HEK293 (cell line): ENCODE results near the gene PYURF.

Experiments
- CTCF ChIA-PET: fragments of 350-600 bp; formaldehyde crosslinking; extraction: SDS; loops from one replicate; lab custom pipeline; 2021; ENCODE audit warnings: antibody characterized with exemption; lab: Yijun Ruan, JAX
- POLR2A ChIA-PET: fragments of 300-600 bp; formaldehyde crosslinking; extraction: SDS; loops from one replicate; lab custom pipeline; 2020; ENCODE audit warnings: antibody characterized with exemption, inconsistent platforms; lab: Yijun Ruan, JAX
- H3K27ac ChIP-seq: fragments of 200-500 bp; sonication (Bioruptor generic); 2 replicates; pipeline ENCODE4 v1.5.1; 2014; ENCODE audit warnings: low read depth, low read length, control low read depth, inconsistent platforms; ENCODE audit errors: extremely low read depth
- H3K36me3 ChIP-seq, 2 experiments: fragments of 200-500 bp in 1 of 2; sonication (Bioruptor generic) in 1 of 2; 1 replicate in 1 of 2; 2 replicates in 1 of 2; pipeline ENCODE4 v1.5.1; 2014 to 2017; ENCODE audit warnings: inconsistent platforms in 2 of 2, low read length in 2 of 2; ENCODE audit not compliant: control insufficient read depth in 2 of 2, insufficient read depth in 1 of 2
- H3K4me1 ChIP-seq: fragments of 200-500 bp; sonication (Bioruptor generic); 2 replicates; pipeline ENCODE4 v1.5.1; 2014; ENCODE audit warnings: mild to moderate bottlenecking, low read length, inconsistent platforms; ENCODE audit not compliant: control insufficient read depth, insufficient read depth
- H3K4me3 ChIP-seq: 2 replicates; pipeline ENCODE4 v1.5.1; 2011; ENCODE audit warnings: low read depth, mild to moderate bottlenecking, control low read depth, low read length, moderate library complexity
- H3K9me3 ChIP-seq: fragments of 200-500 bp; sonication (Bioruptor generic); 2 replicates; pipeline ENCODE4 v1.5.1; 2014; ENCODE audit warnings: low read depth, low read length, inconsistent platforms; ENCODE audit not compliant: control insufficient read depth, insufficient read depth
- IKZF3 ChIP-seq: fragments of 450-650 bp; IDR thresholded peaks from 2 replicates; pipeline ENCODE4 v1.5.0; 2018; ENCODE audit warnings: missing biosample characterization, mild to moderate bottlenecking, missing genetic modification characterization, moderate library complexity
- SCRT1 ChIP-seq: fragments of 450-650 bp; formaldehyde crosslinking; IDR thresholded peaks from 2 replicates; pipeline ENCODE4 v1.5.1; 2016; ENCODE audit warnings: missing biosample characterization, missing genetic modification characterization, borderline replicate concordance
- ZBTB21 ChIP-seq: fragments of 450-650 bp; formaldehyde crosslinking; IDR thresholded peaks from 2 replicates; pipeline ENCODE4 v1.5.1; 2017; ENCODE audit warnings: missing biosample characterization, missing genetic modification characterization
- ZBTB7A ChIP-seq: fragments of 450-650 bp; formaldehyde crosslinking; IDR thresholded peaks from 2 replicates; pipeline ENCODE4 v1.5.1; 2016; ENCODE audit warnings: low read depth, missing biosample characterization, missing genetic modification characterization
- ZNF140 ChIP-seq: fragments of 450-650 bp; formaldehyde crosslinking; IDR thresholded peaks from 2 replicates; pipeline ENCODE4 v1.5.1; 2016; ENCODE audit warnings: missing biosample characterization, missing genetic modification characterization
- ZNF184 ChIP-seq: fragments of 450-650 bp; IDR thresholded peaks from 2 replicates; pipeline ENCODE4 v1.5.1; 2018; ENCODE audit warnings: missing biosample characterization, mild to moderate bottlenecking, missing genetic modification characterization
- ZNF341 ChIP-seq: fragments of 450-650 bp; formaldehyde crosslinking; IDR thresholded peaks from 2 replicates; pipeline ENCODE4; 2016; ENCODE audit warnings: low read depth, missing biosample characterization, missing genetic modification characterization
- ZNF37A ChIP-seq: fragments of 450-650 bp; IDR thresholded peaks from 2 replicates; pipeline ENCODE4 v1.5.1; 2018; ENCODE audit warnings: missing biosample characterization, missing genetic modification characterization
- ZNF510 ChIP-seq: fragments of 450-650 bp; formaldehyde crosslinking; IDR thresholded peaks from 2 replicates; pipeline ENCODE4 v1.5.1; 2018; ENCODE audit warnings: mild to moderate bottlenecking, missing genetic modification characterization, missing biosample characterization; ENCODE audit not compliant: insufficient replicate concordance
- ZNF514 ChIP-seq: fragments of 450-650 bp; formaldehyde crosslinking; IDR thresholded peaks from 2 replicates; pipeline ENCODE4 v1.5.1; 2016; ENCODE audit warnings: missing biosample characterization, missing genetic modification characterization
- ZNF585B ChIP-seq: fragments of 450-650 bp; formaldehyde crosslinking; IDR thresholded peaks from 2 replicates; pipeline ENCODE4 v1.5.1; 2016; ENCODE audit warnings: missing biosample characterization, missing genetic modification characterization
- ZNF596 ChIP-seq: fragments of 450-650 bp; IDR thresholded peaks from 2 replicates; pipeline ENCODE4 v1.5.0; 2018; ENCODE audit warnings: missing biosample characterization, mild to moderate bottlenecking, missing genetic modification characterization, moderate library complexity
- ZNF670 ChIP-seq: fragments of 450-650 bp; formaldehyde crosslinking; IDR thresholded peaks from 2 replicates; pipeline ENCODE4 v1.5.1; 2016; ENCODE audit warnings: missing biosample characterization, missing genetic modification characterization, low read depth
- ZNF777 ChIP-seq: fragments of 450-650 bp; formaldehyde crosslinking; IDR thresholded peaks from 2 replicates; pipeline ENCODE4 v1.5.1; 2017; ENCODE audit warnings: missing biosample characterization, missing genetic modification characterization, borderline replicate concordance
- ZNF837 ChIP-seq: fragments of 450-650 bp; formaldehyde crosslinking; IDR thresholded peaks from 2 replicates; pipeline ENCODE4 v1.5.1; 2016; ENCODE audit warnings: missing biosample characterization, missing genetic modification characterization
- ZXDB ChIP-seq: fragments of 450-650 bp; formaldehyde crosslinking; IDR thresholded peaks from 2 replicates; pipeline ENCODE4 v1.5.1; 2016; ENCODE audit warnings: missing biosample characterization, missing genetic modification characterization
- TF ChIP-seq, protein P1 (sequence below): fragments of 450-650 bp; formaldehyde crosslinking; IDR thresholded peaks from 2 replicates; pipeline ENCODE4 v1.5.1; 2016; ENCODE audit warnings: missing biosample characterization, missing genetic modification characterization
- TF ChIP-seq, protein P2 (sequence below): fragments of 450-650 bp; formaldehyde crosslinking; conservative IDR thresholded peaks from 2 replicates; pipeline ENCODE4 v1.5.1; 2016; ENCODE audit warnings: low read depth, missing biosample characterization, missing genetic modification characterization
- TF ChIP-seq, protein P3 (sequence below): fragments of 450-650 bp; formaldehyde crosslinking; IDR thresholded peaks from 2 replicates; pipeline ENCODE4 v1.5.0; 2017; ENCODE audit warnings: missing biosample characterization, missing genetic modification characterization, borderline replicate concordance
- TF ChIP-seq, protein P4 (sequence below): fragments of 450-650 bp; formaldehyde crosslinking; IDR thresholded peaks from 2 replicates; pipeline ENCODE4 v1.5.1; 2017; ENCODE audit warnings: missing biosample characterization, missing genetic modification characterization
- TF ChIP-seq, protein P5 (sequence below): fragments of 450-650 bp; formaldehyde crosslinking; IDR thresholded peaks from 2 replicates; pipeline ENCODE4 v1.5.1; 2017; ENCODE audit warnings: missing biosample characterization, missing genetic modification characterization

Gene PYURF

DNA sequence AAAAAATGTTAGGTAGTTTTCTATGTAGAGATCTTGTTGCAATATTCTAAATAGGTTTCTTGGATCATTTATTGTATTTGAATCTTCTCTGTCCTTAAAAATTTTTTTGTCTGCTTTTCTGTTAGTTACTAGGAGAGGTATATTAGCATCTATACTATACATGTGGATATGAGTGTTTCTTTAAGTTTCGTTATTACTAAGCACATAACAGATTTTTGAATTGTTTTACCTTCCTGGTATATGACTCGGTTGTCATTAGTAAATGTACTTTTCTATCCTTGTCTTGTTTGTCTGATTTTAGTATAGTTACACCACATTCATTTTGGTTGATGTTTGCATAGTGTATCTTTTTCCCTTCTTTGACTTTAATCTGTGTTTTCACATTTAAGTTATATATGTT, 20.2 kb downstream of the PYURF start:
- CTCF ChIA-PET: interaction anchor here (5.7 kb wide), 1 partner anchor 13 kb away, joined by 40 read pairs; no protein-coding TSS in a partner anchor
- Histone ChIP-seq H3K27ac (no peak overlapping the region), H3K9me3 (no peaks in the 10 kb centered on the region), H3K4me1 (no peaks in the 10 kb centered on the region), H3K4me3 (no peak overlapping the region), H3K36me3 (peaks cover 0 to 25% of the 10 kb centered on the region in 2 experiments; a peak in 2 of 3 replicates)
- POLR2A ChIA-PET: no interaction called here
- no peak for TF ChIP-seq ZNF514 (tag by site-specific recombination)
- TF ChIP-seq, protein P1, sequence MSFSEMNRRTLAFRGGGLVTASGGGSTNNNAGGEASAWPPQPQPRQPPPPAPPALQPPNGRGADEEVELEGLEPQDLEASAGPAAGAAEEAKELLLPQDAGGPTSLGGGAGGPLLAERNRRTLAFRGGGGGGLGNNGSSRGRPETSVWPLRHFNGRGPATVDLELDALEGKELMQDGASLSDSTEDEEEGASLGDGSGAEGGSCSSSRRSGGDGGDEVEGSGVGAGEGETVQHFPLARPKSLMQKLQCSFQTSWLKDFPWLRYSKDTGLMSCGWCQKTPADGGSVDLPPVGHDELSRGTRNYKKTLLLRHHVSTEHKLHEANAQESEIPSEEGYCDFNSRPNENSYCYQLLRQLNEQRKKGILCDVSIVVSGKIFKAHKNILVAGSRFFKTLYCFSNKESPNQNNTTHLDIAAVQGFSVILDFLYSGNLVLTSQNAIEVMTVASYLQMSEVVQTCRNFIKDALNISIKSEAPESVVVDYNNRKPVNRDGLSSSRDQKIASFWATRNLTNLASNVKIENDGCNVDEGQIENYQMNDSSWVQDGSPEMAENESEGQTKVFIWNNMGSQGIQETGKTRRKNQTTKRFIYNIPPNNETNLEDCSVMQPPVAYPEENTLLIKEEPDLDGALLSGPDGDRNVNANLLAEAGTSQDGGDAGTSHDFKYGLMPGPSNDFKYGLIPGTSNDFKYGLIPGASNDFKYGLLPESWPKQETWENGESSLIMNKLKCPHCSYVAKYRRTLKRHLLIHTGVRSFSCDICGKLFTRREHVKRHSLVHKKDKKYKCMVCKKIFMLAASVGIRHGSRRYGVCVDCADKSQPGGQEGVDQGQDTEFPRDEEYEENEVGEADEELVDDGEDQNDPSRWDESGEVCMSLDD: no peak
- no peak for TF ChIP-seq ZBTB7A (tag by site-specific recombination)
- no peak for TF ChIP-seq ZXDB
- TF ChIP-seq ZNF140 (tag by site-specific recombination): no peak
- TF ChIP-seq ZNF596 (tag by site-specific recombination): no peak
- TF ChIP-seq ZNF585B (tag by site-specific recombination): no peak
- TF ChIP-seq ZNF341 (tag by site-specific recombination): no peak
- no peak for TF ChIP-seq SCRT1 (tag by site-specific recombination)
- TF ChIP-seq, protein P2, sequence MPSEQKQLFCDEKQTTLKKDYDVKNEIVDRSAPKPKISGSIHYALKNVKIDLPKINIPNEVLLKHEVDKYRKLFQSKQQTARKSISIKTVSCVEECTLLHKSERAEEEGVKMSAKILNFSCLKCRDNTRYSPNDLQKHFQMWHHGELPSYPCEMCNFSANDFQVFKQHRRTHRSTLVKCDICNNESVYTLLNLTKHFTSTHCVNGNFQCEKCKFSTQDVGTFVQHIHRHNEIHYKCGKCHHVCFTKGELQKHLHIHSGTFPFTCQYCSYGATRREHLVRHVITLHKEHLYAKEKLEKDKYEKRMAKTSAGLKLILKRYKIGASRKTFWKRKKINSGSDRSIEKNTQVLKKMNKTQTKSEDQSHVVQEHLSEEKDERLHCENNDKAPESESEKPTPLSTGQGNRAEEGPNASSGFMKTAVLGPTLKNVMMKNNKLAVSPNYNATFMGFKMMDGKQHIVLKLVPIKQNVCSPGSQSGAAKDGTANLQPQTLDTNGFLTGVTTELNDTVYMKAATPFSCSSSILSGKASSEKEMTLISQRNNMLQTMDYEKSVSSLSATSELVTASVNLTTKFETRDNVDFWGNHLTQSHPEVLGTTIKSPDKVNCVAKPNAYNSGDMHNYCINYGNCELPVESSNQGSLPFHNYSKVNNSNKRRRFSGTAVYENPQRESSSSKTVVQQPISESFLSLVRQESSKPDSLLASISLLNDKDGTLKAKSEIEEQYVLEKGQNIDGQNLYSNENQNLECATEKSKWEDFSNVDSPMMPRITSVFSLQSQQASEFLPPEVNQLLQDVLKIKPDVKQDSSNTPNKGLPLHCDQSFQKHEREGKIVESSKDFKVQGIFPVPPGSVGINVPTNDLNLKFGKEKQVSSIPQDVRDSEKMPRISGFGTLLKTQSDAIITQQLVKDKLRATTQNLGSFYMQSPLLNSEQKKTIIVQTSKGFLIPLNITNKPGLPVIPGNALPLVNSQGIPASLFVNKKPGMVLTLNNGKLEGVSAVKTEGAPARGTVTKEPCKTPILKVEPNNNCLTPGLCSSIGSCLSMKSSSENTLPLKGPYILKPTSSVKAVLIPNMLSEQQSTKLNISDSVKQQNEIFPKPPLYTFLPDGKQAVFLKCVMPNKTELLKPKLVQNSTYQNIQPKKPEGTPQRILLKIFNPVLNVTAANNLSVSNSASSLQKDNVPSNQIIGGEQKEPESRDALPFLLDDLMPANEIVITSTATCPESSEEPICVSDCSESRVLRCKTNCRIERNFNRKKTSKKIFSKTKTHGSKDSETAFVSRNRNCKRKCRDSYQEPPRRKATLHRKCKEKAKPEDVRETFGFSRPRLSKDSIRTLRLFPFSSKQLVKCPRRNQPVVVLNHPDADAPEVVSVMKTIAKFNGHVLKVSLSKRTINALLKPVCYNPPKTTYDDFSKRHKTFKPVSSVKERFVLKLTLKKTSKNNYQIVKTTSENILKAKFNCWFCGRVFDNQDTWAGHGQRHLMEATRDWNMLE (tag by site-specific recombination): no peak
- no peak for TF ChIP-seq ZNF37A (tag by site-specific recombination)

DNA sequence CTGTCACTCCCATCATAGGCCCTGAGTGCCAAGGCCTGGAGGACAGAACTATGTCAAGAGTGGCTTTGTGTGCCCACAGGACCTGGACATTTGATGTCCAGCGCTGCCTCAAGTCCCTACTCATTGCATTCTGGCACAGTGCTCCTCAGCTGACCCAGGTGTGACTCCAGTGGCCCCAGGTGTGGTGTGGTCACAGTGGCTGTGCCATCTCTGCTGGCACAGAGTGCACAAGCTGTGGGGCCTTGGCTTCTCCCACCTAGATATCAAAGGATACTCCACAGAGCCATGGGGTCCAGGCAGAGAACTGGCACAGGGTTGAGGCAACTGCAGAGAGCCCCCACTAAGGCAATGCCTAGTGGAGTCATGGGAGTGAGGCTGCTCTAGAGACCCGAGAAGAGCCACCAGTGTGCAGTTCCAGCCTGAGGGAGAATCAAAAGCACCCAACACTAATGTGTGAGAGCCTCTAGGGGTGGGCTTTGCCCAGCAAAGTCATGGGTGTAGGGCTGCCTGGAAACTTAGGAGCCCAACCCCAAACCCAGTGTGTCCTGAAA, 25.6 kb downstream of the PYURF start:
- POLR2A ChIA-PET: no interaction called here
- Histone ChIP-seq H3K27ac (no peak overlapping the region), H3K4me1 (no peaks in the 10 kb centered on the region), H3K36me3 (peaks cover 0 to 38% of the 10 kb centered on the region in 2 experiments; a peak in 2 of 3 replicates), H3K9me3 (no peaks in the 10 kb centered on the region), H3K4me3 (no peak overlapping the region)
- CTCF ChIA-PET: no interaction called here
- no peak for TF ChIP-seq ZNF510
- TF ChIP-seq, protein P3, sequence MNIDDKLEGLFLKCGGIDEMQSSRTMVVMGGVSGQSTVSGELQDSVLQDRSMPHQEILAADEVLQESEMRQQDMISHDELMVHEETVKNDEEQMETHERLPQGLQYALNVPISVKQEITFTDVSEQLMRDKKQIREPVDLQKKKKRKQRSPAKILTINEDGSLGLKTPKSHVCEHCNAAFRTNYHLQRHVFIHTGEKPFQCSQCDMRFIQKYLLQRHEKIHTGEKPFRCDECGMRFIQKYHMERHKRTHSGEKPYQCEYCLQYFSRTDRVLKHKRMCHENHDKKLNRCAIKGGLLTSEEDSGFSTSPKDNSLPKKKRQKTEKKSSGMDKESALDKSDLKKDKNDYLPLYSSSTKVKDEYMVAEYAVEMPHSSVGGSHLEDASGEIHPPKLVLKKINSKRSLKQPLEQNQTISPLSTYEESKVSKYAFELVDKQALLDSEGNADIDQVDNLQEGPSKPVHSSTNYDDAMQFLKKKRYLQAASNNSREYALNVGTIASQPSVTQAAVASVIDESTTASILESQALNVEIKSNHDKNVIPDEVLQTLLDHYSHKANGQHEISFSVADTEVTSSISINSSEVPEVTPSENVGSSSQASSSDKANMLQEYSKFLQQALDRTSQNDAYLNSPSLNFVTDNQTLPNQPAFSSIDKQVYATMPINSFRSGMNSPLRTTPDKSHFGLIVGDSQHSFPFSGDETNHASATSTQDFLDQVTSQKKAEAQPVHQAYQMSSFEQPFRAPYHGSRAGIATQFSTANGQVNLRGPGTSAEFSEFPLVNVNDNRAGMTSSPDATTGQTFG (tag by site-specific recombination): no peak
- TF ChIP-seq IKZF3 (tag by site-specific recombination): no peak
- no peak for TF ChIP-seq ZNF670 (tag by site-specific recombination)
- no peak for TF ChIP-seq ZNF341 (tag by site-specific recombination)
- TF ChIP-seq, protein P4, sequence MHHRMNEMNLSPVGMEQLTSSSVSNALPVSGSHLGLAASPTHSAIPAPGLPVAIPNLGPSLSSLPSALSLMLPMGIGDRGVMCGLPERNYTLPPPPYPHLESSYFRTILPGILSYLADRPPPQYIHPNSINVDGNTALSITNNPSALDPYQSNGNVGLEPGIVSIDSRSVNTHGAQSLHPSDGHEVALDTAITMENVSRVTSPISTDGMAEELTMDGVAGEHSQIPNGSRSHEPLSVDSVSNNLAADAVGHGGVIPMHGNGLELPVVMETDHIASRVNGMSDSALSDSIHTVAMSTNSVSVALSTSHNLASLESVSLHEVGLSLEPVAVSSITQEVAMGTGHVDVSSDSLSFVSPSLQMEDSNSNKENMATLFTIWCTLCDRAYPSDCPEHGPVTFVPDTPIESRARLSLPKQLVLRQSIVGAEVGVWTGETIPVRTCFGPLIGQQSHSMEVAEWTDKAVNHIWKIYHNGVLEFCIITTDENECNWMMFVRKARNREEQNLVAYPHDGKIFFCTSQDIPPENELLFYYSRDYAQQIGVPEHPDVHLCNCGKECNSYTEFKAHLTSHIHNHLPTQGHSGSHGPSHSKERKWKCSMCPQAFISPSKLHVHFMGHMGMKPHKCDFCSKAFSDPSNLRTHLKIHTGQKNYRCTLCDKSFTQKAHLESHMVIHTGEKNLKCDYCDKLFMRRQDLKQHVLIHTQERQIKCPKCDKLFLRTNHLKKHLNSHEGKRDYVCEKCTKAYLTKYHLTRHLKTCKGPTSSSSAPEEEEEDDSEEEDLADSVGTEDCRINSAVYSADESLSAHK (tag by site-specific recombination): no peak
- no peak for TF ChIP-seq ZNF837 (tag by site-specific recombination)
- TF ChIP-seq ZBTB21: no peak
- TF ChIP-seq, protein P5, sequence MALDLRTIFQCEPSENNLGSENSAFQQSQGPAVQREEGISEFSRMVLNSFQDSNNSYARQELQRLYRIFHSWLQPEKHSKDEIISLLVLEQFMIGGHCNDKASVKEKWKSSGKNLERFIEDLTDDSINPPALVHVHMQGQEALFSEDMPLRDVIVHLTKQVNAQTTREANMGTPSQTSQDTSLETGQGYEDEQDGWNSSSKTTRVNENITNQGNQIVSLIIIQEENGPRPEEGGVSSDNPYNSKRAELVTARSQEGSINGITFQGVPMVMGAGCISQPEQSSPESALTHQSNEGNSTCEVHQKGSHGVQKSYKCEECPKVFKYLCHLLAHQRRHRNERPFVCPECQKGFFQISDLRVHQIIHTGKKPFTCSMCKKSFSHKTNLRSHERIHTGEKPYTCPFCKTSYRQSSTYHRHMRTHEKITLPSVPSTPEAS (tag by site-specific recombination): no peak
- TF ChIP-seq ZNF184: no peak
- TF ChIP-seq ZNF777 (tag by site-specific recombination): no peak
